ENCODE results near the gene KDM7A.
"Not testable (repeated sequence)": the region's sequence is repeated elsewhere in the genome, so short reads cannot be mapped to it uniquely, and the experiment has no call there.

KDM7A gene

DNA sequence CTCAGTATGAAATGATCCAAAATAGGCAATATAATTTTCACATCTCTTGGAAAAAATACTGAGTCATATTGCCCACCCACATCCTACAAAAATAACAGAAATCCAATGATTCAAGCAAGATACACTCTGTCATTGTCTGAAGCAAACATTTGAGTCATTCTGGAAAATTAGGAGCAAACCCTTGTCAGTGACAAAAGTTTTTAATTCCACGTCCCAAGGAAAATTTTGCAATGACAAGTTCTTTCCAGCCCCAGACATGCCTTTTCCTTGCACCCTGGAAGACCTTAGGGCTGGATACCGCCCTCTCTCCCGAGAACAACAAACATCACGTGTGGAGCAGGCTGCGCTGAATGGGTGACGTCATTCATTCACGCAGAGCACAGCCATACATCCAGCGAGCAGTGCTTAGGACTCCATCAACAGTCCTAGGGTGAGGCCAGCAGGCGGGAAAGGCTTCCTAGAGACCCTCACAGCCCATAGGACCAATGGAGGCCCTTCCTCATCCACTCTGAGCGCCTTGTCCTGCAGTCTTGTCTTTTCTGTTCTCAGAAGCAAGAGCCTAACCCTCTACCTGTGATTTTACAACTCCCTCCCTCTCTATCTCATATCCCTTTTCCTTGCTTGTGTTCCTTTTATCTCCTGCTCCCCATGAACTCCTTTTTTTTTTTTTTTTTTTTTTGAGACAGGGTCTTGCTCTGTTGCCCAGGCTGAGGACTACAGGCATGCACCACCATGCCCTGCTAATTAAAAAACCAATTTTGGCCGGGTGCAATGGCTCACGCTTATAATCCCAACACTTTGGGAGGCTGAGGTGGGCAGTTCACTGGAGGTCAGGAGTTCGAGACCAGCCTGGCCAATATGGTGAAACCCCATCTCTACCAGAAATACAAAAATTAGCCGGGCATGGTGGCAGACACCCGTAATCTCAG lies 23.5 kb upstream of the KDM7A start:
- no peak for DNase-seq

DNA sequence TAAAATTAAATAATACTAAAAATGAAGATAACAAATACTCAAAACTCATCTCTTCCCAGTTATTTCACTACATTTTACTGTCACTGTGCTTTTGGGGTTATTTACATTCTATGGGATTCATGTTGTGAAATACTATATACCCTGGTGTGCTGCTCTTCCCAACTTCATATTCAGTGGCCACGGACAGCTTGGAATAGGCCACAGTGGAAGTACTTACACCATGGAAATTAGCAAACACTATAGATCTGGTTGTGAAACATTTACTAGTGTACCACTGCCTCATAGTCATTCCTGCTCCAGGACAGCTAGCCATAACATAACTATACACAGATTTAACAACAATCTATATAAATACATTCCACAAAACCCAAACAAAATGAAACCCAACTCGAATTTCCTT lies 21.2 kb upstream of the KDM7A start:
- DNase-seq: no peak

DNA sequence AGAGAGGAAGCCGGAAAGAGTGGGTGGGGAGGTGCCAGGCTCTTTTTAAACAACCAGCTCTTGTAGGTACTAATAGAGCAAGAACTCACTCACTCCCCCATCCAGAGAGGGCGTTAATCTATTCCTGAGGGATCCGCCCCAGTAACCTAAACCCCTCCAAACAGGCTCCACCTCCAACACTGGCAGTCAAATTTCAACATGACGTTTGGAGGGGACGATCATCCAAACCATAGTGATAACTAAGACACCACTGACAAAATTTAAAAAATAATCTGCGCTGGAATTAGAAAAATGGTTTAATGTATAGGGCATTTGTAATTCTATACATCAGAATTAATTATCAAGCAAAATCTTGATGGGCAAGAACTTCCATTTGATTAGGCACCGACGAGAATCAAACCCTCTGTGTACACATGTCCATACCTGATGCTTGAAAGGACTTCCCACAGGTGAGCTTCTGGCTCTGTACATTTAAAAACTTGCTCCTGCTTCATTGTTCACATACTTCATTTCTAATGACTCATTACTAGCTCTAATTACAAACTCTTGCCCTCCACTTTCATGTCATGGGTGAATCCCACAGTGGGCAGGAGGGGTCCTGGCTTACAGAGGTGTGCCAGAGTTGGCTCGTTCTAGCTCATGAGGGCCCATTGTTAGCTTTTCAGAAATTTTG lies 20.6 kb upstream of the KDM7A start:
- no peak for DNase-seq

DNA sequence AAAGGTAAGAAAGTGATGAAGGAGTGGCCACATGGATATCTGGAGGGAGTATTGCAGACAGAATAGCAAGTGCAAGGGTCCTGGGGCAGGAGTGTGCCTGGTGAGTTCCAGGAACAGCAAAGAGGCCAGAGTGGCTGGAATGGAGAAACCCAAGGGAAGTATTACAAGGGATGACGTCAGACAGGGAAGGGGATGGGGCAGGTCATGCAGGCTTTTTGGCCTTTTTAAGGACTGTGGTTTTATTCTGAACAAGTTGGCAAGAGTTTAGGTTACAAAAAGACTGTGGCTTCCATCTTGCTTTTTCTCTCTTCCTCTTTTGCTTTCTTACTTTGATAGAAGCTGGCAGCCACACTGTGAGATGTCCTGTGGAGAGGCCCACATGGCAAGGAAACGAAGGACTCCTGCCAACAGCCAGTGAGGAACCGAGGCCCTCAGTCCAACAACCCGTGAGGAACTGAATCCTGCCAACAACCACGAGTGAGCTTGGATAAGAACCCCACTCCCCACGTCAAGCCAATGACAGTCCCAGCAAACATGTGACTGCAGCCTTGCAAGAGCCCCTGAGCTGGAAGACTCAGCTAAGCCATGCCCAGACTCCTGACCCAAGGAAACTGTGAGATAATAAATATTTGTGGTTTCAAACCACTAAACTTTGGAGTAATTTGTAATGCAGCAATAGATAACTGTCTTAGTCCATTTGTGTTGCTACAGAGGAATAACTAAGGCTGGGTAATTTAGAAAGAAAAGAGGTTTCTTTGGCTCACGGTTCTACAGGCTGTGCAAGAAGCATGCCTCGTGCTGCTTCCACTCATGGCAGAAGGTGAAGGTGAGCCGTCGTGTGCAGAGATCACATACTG lies 19.8 kb upstream of the KDM7A start:
- DNase-seq: no peak

DNA sequence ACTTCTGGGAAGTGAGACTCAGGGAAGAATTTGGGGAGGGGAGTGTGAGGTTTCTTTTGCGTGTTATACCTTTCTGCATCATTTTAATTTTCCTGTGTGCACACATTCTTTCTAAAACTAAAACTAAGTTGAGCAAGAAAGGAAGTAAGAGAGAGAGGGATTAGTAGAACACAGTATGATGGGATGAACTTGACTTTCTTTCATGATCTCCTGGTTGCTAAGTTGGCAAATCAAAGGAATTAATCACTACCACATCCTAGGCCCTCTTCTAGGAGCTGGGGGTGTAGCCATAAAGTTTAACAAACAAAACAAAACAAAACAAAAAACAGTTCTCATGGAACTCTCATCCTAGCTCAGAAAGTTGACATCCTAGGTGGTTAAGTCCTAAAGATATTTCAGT lies 19.1 kb upstream of the KDM7A start:
- DNase-seq: no peak

DNA sequence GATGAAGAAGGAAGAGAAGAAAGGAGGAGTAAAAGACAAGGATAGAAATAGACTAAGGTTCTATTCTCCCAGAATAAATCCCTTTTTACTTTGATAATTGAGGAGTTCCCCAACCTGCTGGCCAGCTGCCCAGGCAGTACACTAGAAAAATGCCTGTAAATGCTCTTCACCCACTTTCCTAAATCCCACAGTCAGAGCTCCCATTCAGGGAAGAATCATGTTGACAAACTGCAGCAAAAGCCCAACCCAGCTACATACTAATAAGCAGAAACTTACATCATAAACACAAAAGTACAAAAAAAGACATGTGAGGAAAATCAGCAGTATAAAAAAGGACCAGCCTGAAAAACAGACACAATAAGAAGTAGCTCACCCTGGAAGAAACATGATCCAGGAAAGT lies 15.8 kb upstream of the KDM7A start:
- no peak for DNase-seq

DNA sequence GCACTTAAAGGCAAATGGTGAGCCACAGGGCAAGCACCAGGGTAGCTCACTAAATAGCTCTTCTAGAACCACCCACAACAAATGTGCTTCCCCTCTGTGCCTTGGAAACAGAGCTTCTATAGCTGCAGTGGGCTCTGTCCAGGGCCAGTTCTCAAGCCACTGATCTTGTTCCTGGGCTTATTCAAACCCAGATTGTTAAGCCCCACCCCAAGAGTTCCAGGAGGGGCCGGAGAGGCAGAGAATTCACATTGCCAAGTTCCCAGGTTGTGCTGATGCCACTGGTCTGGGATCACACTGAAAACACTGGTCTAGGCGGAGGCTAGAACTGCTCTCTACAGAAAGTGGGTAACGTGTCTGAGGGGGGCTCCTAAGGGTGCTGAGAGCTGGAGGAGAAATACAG lies 15.4 kb upstream of the KDM7A start:
- no peak for DNase-seq

DNA sequence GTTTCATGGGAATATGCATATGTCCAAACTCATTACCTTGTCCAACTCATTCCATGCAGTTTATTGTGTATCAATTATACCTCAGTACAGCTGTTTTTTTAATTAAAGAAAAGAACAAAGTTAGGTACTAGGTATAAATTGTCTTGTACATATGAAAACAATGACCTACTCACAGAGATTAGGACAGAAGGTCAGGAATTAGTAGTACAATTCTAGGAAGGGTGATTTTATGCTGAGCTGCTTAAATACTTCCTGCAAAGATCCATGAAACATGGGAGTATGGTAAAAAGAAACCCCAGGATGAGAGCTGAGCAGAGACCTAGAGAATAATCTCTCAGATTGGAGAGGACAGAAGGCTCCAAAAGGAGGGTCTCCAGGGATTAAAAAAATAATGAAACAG lies 13.8 kb upstream of the KDM7A start:
- DNase-seq: no peak

DNA sequence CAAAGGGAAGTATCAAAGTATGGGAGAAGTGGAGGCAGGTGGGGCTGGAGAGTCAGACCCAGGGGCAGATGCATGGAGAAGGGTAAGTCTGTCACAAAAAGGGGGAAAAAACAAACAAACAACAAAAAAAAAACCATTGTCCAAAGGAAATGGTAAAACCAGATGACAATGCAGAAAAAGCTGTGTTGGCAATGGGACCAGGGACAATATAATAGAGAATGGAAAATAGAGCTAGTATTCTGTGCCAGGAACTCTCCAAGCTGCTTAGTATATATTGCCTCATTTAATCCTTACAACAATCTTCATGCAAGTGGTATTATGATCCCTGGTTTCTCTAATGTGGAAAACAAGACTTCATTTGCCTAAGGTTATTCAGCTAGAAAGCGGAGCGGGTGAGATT lies 13.1 kb upstream of the KDM7A start:
- DNase-seq: no peak

DNA sequence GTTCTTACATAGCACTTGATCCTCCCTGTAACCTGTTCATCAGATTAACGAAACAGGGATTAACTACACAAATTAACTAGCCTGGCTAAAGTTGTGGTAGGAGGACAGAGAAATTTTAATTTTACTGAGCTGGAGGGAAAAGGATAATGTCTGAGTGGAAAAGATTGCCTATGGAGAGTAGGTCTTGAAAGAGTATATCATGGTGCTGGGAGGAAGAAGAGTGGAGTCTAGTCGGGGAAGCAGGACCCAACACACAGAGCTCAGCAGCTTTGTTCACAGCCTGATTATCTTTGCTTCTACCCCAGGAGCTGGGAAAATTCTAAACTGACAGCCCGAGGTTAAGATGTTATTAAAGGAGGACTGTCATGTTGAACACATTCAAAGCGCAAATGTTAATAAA lies 6.1 kb upstream of the KDM7A start:
- no peak for DNase-seq

DNA sequence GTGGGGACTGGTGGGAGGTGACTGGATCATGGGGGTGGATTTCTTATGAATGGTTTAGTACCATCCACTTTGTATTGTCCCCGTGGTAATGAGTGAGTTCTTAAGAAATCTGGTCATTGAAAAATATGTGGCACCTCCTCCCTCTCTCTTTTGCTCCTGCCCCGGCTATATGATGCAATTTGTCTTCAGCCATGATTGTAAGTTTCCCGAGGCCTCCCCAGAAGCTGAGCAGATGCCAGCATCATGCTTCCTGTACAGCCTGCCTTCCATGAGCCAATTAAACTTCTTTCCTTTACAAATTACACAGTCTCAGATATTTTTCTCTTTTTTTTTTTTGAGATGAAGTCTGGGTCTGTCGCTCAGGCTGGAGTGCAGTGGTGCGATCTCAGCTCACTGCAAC lies 2.6 kb upstream of the KDM7A start:
- no peak for DNase-seq

DNA sequence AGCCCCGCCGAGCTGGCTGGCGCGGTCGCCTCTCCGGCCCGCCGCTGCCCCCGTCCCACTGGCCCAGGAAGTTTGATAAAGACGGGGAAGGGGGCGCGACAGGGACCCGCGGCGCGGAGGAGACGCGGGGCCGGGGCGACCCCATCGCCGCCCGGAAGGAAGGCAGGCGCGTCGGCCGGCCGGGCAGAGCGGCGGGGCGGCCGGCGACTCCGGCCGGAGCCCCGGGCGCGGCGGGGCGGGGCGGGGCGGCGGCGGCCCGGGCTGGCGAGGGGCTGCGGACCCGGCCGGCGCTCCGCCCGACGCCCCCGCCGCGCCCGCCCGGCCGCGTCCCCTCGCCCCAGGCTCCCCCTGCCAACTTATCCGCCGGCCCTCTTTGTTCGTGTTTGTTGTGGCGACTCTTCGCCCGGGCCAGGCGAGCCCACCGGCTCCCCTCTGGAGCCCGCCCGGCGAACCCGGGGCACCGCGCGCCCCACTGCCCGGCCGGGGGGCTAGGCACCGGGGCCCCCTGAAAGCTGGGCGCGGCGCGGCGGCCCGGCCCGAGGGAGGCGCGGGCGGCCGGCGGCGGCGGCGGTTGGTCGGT lies 571 bp downstream of the KDM7A start:
- no peak for DNase-seq

DNA sequence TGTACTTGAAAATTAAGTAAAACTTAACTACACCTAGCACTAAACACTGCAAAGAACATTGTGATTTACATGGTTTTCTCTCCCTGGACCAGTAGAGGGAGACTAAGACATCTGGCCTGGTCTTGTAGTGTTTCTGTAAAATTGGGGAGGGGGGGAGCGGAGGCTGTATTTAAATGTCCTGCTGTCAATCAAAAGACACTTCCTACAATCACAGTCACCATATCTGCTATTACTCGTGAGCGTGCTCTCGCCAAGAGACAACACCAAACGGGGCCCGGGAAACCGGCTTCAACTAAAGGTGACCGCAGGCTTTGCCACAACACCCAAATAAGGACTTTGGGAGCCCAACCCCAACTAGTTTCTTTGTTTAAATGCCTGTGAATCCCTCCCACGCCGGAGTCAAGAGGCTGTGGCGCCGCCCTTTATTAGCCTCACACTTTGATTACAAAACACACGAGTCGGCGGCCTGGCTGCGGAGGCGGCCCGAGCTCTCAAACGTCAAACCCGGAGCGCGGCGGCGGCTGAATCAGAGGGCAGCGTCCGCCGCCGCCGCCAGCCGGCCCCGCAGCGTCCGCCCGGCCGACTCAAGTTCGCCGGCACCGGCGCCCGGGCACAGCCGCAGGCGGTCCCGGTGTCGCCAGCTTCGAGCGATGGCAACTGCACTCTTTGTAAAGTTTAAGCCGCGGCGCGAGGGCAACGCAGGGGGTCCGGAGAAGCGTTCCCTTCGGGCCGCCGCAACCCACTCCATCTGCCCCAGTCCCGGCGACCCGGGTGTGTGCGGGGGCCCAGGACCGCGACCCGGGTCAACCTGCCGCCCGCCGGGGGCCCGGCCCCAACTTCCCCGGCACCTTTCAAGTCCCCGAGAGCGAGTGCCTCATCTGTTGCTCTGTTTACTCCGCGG lies 1.3 kb downstream of the KDM7A start:
- peak; percentile 96 for DNase-seq

DNA sequence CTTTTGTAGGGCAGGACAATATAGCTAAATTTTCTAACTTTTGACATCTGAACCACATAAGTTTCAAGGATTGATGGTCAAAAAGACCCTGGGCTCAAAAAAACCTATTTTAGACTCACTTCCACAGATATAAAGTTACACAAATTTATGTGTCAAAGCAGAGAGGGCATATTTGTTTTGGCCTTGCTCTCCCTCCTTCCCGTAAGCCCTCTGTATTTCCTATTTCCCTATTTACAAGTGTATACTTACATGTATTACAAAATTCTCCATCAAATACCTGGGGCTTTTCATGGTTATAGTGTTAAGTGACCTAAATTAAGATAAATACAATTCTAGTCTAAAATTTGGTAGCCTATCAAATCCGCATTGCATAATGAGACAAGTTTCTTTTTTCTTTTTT lies 2.6 kb downstream of the KDM7A start:
- DNase-seq: no peak

DNA sequence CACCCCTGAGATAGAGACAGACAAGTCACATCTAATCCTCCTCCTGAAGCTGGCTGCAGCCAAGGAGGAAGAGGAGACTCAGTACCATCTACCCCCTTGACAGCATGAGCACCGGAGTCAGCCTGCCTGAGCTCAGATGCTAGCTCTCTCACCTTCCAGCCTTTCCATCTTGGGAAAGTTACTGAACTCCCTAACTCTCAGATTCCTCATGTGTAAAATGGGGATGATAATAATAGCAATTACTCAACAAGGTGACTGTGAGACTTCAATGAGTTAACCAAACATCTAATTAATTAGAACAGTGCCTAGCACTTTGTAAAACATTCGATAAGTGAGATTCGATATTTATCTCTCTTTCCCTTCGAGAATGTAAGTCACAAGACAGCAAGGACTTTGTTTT lies 6.4 kb downstream of the KDM7A start:
- no peak for DNase-seq

DNA sequence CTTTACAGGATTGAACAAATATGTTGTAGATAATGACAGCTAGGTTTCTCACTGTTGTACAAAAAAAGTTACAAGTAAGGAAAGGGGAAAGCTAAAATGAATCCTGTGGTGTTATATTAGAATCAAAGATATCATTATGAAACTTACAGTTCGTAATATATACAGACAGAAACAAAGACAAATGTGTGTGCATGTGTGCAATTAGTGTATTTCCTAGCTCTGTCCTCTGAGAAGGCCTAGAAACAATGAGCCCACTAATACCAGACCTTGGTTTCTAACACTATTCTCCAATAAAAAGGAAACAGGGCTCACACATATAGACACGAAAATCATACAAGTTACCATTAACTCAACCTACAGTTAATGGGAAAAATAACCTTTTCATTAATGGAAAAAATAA lies 8.0 kb downstream of the KDM7A start:
- DNase-seq: no peak

DNA sequence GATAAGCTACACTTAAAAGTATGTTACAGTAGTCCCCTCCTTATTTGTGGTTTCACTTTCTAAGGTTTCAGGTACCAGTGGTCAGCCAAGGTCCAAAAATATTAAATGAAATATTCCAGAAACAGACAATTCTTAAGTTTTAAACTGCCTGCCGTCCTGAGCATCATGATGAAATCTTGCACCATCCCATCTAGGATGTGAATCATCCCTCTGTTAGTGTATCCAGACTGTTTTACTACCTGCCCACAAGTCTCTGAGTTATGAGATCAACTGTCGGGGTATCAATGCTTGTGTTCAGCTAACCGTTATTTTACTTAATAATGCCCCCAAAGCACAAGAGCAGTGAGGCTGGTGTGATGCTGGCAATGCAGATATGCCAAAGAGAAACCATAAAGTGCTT lies 11.4 kb downstream of the KDM7A start:
- DNase-seq: no peak

DNA sequence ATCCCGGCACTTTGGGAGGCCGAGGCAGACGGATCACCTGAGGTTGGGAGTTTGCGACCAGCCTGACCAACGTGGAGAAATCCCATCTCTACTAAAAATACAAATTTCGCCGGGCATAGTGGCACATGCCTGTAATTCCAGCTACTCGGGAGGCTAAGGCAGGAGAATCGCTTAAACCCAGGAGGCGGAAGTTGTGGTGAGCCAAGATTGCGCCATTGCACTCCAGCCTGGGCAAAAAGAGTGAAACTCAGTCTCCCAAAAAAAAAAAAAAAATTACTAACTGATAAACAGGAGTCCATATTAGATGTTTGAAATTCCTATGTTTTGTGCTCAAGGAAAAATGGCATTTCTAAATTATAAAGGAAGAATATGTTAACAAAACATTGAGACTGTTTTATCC lies 14.7 kb downstream of the KDM7A start:
- not testable (repeated sequence) for DNase-seq

DNA sequence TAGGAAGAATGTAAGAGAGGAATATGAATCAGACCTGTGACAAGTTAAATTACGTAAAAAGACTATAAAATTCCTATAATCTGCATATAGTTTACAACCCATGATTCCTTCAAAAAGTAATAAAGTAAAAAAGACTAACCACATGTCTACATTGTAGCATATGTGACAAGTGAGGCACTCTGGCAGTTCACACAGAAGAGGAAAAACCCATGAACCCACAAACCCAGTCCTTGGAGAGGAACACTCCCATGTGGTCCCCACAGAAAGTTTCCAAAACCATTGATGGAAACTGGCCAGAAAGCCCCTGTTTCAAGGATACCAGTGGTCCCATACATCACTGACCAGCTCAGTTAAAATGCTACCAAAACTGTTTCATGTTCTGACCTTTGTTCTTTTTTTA lies 15.7 kb downstream of the KDM7A start:
- DNase-seq: no peak

DNA sequence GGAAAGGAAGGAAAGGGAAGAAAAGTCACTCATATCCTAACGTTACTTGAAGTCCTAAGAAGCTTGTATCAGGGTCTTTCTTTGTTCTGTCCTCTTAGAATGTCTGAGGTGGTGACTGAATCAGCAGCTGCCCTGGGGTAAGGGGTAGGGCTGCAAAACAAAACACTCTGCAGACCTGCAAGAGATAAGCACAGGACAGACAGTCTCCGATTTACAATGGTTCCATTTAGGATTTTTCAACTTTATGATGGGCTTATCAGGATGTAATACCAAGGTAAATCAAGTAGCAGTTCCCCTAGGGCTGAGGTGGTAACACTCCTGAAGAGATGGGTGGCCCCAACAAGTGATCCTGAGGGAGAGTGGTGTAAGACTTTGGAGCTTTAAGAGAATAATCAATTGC lies 16.5 kb downstream of the KDM7A start:
- no peak for DNase-seq

DNA sequence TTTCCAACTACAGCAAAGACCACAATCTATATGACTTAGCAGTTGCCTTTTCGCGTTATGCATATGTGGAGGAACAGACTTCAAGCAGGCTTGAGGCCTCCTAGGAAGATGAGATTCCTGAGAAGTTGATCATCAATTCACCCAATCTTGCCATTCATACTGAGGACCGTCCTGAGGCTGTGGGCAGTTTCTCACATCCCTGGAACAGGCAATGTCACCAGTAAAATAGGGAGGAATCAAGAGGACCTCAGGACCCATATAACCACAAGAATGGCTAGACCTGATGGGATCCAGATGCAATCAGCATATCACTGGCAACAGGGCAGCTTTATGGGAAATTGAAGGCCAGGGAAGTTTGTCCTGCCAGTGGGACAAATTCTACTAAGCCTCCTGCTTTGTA lies 17.3 kb downstream of the KDM7A start:
- no peak for DNase-seq

DNA sequence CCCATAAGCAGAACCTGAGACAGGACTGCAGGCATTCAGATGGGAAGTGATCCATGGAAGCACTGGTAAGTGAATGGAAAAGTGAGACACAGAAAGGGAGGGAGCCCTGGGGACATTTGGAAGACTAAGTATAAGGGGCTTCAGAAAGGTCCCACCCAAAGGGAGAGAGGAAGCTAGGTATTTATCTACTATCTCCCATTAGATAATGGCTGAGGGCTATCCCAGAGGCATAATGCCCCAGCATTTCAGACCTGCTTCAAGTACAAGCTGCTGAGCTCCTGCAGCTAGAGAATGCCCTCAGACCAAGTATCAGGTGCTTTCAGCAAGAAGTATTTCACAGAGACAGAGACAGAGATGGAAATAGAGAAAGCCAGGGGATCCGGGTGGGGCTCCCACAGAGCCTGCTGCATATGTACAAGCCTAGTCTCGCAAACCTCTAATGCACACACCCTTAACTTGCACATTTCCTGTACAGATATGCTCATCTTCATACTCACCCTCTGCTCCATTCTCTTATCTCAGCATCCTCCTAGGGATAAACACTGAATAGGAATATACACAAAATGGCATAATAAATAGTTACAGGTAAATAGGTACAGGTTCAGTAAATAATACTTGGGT lies 20.2 kb downstream of the KDM7A start:
- DNase-seq: no peak

All from CD4-positive, alpha-beta T cell treated with Interleukin-4 for 1 hour (primary cell).